ENCODE measurements around the gene STEEP1. TPM values are rescaled to one million over a fixed set of nuclear protein-coding genes. Genes with fewer than 3 reads are reported as not detected.
A peak's percentile ranks its signal among the peaks of the same experiment; 100 is the strongest.

STEEP1 gene
- total RNA-seq, 1 experiment from 2014 or later, result 39.2 TPM

DNA sequence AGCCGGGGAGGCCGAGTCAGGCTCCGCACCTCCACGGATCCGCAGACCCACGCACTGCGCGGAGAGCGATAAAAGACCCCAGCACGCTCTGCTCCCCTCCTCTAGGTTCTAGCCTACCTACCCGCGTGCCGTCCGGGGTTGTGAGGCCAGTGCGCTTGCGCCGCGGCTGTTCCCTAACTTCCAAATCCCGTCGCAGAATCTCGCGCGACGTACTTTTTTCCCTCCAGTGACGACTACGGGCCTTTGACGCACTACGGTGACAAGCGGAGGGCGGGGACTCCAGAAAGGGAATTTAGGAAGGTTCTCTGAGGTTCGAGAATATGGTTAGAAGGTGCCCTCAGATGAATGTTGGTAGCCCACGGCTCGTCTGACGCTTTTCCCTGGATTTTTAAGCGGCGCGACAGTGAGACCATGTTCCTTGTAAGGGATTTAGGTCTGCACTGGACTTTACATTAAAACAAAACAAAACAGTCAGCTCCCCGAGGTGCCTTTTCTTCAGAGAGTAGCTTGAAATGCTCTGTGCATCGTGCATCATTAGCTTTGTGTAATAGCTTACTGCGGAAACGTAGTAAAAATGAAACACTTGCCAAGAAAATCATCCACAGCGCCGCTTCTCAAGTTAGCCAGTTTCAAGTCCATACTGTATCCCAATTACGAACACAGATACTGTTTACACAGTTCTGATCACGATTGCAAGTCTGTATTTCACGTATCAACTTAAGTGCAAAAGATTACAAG lies 41.2 kb upstream of the STEEP1 start, which contains the start of gene NKRF:
TSS of gene NKRF (minus strand) at position 145 of the 738 bp plus-strand sequence.
- ChIA-PET POLR2A (ENCODE audit: low non-redundant PET) (no interaction called here), CTCF (no interaction called here)
- H3K4me1 ChIP-seq (ENCODE audit: insufficient read depth, low read length, poor library complexity, severe bottlenecking), result no peaks in the 10 kb centered on the region
- no peaks in the 10 kb centered on the region for H3K9me3 ChIP-seq (ENCODE audit: low read depth, low read length, poor library complexity, severe bottlenecking)
- no peaks in the 10 kb centered on the region for H3K27me3 ChIP-seq (replicated peaks; ENCODE audit: insufficient read depth, low read depth, low read length, poor library complexity)
- peak; percentile 95 for DNase-seq (ENCODE audit: low spot score)
- H3K36me3 ChIP-seq (ENCODE audit: insufficient read depth, low read length, poor library complexity, severe bottlenecking), result no peaks in the 10 kb centered on the region
- TF ChIP-seq EZH2 (IDR thresholded peaks at IDR 0.05; ENCODE audit: borderline replicate concordance, low read depth, low read length, poor library complexity, severe bottlenecking), result no peak
- TF ChIP-seq, protein P1, sequence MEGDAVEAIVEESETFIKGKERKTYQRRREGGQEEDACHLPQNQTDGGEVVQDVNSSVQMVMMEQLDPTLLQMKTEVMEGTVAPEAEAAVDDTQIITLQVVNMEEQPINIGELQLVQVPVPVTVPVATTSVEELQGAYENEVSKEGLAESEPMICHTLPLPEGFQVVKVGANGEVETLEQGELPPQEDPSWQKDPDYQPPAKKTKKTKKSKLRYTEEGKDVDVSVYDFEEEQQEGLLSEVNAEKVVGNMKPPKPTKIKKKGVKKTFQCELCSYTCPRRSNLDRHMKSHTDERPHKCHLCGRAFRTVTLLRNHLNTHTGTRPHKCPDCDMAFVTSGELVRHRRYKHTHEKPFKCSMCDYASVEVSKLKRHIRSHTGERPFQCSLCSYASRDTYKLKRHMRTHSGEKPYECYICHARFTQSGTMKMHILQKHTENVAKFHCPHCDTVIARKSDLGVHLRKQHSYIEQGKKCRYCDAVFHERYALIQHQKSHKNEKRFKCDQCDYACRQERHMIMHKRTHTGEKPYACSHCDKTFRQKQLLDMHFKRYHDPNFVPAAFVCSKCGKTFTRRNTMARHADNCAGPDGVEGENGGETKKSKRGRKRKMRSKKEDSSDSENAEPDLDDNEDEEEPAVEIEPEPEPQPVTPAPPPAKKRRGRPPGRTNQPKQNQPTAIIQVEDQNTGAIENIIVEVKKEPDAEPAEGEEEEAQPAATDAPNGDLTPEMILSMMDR (conservative IDR thresholded peaks at IDR 0.05; ENCODE audit: low read depth, low read length), result no peak
- no TSS peak for BruUV-seq (replicated peaks)
- intact Hi-C loops (cut with micrococcal nuclease; ENCODE audit: unreplicated experiment), result no loop called here
- peak within 1 kb of the TSS; percentile 69 for H3K4me3 ChIP-seq (ENCODE audit: low read depth, low read length, poor library complexity, severe bottlenecking)
- peak within 1 kb of the TSS; percentile 94 for H3K27ac ChIP-seq (ENCODE audit: low read depth, low read length, poor library complexity, severe bottlenecking)

DNA sequence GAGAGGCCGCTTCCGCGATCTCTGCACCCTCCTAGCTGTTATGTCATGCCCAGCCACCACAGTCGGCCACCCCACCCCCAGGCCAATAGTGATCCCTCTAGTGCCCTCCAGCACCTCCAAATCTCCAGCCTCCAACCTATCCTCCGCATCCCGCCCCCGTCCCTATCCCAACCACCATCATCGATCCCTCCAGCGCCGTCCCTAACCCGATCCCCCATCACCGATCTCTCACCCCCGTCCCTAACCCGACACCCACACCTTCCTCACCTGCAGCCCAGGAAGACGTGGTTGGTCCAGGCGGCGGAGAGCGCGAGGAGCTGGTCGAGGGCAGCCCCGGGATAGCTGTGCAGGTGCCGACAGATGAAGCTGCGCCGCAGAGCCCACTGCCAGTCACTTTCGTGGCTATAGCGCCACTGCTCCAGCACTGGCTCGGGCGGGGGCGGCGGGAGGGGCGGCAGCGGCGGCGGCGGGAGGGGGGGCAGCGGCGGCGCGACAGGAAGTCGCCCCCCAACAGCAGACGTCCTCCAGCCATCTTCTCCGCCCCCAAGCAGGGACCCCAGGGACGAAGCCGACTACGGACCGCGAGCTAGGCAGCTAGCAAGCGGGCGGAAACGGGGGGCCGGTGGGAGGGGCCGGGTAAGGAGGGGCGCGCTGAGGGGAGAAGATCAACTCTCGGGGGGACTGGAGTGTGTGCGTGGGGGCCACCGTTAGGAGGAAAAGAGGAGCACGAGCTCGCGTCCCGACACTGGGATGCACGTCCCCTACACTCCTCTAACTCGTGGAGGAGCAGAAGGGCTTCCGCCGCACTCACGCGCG lies 40.5 kb upstream of the STEEP1 start:
- Histone ChIP-seq H3K4me1 (ENCODE audit: insufficient read depth, low read length, poor library complexity, severe bottlenecking) (no peaks in the 10 kb centered on the region), H3K4me3 (ENCODE audit: low read depth, low read length, poor library complexity, severe bottlenecking) (peak overlapping the region; percentile 69), H3K27me3 (replicated peaks; ENCODE audit: insufficient read depth, low read depth, low read length, poor library complexity) (no peaks in the 10 kb centered on the region), H3K36me3 (ENCODE audit: insufficient read depth, low read length, poor library complexity, severe bottlenecking) (peaks cover 3% of the 10 kb centered on the region), H3K27ac (ENCODE audit: low read depth, low read length, poor library complexity, severe bottlenecking) (peak overlapping the region; percentile 94), H3K9me3 (ENCODE audit: low read depth, low read length, poor library complexity, severe bottlenecking) (no peaks in the 10 kb centered on the region)
- intact Hi-C loops (cut with micrococcal nuclease; ENCODE audit: unreplicated experiment), result no loop called here
- no TSS peak for BruUV-seq (replicated peaks)
- TF ChIP-seq, protein P1 (conservative IDR thresholded peaks at IDR 0.05; ENCODE audit: low read depth, low read length), result no peak
- no peak for TF ChIP-seq EZH2 (IDR thresholded peaks at IDR 0.05; ENCODE audit: borderline replicate concordance, low read depth, low read length, poor library complexity, severe bottlenecking)
- ChIA-PET CTCF (interaction anchor here (0.7 kb wide), 1 partner anchor 137 kb away, joined by 11 read pairs; the partner anchor contains the start of gene SLC25A5), POLR2A (ENCODE audit: low non-redundant PET) (interaction anchor here (0.5 kb wide), 1 partner anchor 12 kb away, joined by 3 read pairs; no protein-coding TSS in a partner anchor)
- peak; percentile 23 for DNase-seq (ENCODE audit: low spot score)

DNA sequence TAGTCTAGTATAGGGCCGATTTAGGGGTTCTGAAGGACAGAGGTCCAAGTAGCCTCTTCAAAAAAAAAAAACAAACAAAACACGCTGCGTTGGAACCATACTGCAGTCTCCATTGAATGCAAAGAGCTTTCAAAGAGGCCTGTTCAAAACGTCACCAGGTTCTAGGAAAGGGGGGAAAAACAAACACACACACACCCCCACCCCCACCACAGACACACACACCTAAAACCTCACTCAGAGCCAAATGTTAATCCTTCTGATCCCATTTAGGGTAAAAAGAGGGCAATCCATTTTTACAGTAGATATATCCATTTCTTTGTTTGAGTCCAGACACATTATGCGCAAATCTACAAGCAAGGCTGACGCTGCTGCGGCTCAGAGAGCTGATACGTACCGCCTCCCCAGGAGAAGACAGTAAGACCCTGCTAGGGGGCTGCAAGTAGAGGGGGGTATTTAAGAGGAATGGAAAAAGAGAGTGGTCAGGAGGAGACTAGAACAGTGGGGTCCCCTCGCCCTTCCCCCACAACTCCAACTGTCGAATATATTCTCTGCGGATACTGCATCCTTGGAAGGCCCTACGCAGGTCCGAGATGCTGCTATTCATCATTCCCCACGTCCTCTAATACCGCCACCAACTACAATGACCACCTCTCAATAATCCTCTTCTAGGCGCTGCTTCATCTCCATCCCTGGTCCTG lies 39.7 kb upstream of the STEEP1 start:
- H3K9me3 ChIP-seq (ENCODE audit: low read depth, low read length, poor library complexity, severe bottlenecking), result no peaks in the 10 kb centered on the region
- H3K27ac ChIP-seq (ENCODE audit: low read depth, low read length, poor library complexity, severe bottlenecking), result peak overlapping the region; percentile 94
- no peaks in the 10 kb centered on the region for H3K27me3 ChIP-seq (replicated peaks; ENCODE audit: insufficient read depth, low read depth, low read length, poor library complexity)
- TF ChIP-seq, protein P1 (conservative IDR thresholded peaks at IDR 0.05; ENCODE audit: low read depth, low read length), result no peak
- no peak for TF ChIP-seq EZH2 (IDR thresholded peaks at IDR 0.05; ENCODE audit: borderline replicate concordance, low read depth, low read length, poor library complexity, severe bottlenecking)
- H3K36me3 ChIP-seq (ENCODE audit: insufficient read depth, low read length, poor library complexity, severe bottlenecking), result peaks cover 5% of the 10 kb centered on the region
- TSS peak; percentile 49 for BruUV-seq (replicated peaks)
- intact Hi-C loops (cut with micrococcal nuclease; ENCODE audit: unreplicated experiment), result no loop called here
- no peaks in the 10 kb centered on the region for H3K4me1 ChIP-seq (ENCODE audit: insufficient read depth, low read length, poor library complexity, severe bottlenecking)
- POLR2A ChIA-PET (ENCODE audit: low non-redundant PET), result no interaction called here
- CTCF ChIA-PET, result no interaction called here
- no peak for DNase-seq (ENCODE audit: low spot score)
- peak overlapping the region; percentile 69 for H3K4me3 ChIP-seq (ENCODE audit: low read depth, low read length, poor library complexity, severe bottlenecking)
